IMR-90 (cell line): ENCODE data around the gene SH3RF1. TPM values are rescaled to one million over a fixed set of nuclear protein-coding genes. Genes with fewer than 3 reads are reported as not detected.

Experiments used
- ATAC-seq: fragments of 200-7000 bp; cut with Tn5 transposase; 2 replicates; pipeline ENCODE4 v1.9.1; 2020; ENCODE audit warnings: low read depth, mild to moderate bottlenecking, moderate library complexity
- BruUV-seq: library from RNA; stranded (reverse); fragments of 400-500 nt; replicated peaks from 2 replicates; lab custom pipeline; 2021; lab: Mats Ljungman, UMichigan
- CTCF ChIA-PET: fragments of 300-600 bp; formaldehyde crosslinking; extraction: SDS; loops from one replicate; lab custom pipeline; 2021; ENCODE audit warnings: antibody characterized with exemption; lab: Yijun Ruan, JAX
- POLR2A ChIA-PET: fragments of 300-600 bp; sonication (Branson Sonifier 250); formaldehyde crosslinking; loops from one replicate; lab custom pipeline; 2022; ENCODE audit warnings: antibody characterized with exemption; ENCODE audit not compliant: unreplicated experiment; lab: Charles Lee
- DNase-seq: peaks from one replicate; pipeline ENCODE4 v3.0.0; 2013
- H2AFZ ChIP-seq: replicated peaks from 2 replicates; pipeline ENCODE3; 2013; ENCODE audit warnings: low read length, mild to moderate bottlenecking; ENCODE audit not compliant: poor library complexity
- H2AK5ac ChIP-seq: 2 replicates; pipeline ENCODE4 v1.6.1; 2013; ENCODE audit warnings: low read depth, low read length, inconsistent platforms
- H2AK9ac ChIP-seq: replicated peaks from 2 replicates; pipeline ENCODE3; 2013; ENCODE audit warnings: mild to moderate bottlenecking, low read depth, low read length, moderate library complexity; ENCODE audit not compliant: poor library complexity
- H2BK120ac ChIP-seq: 2 replicates; pipeline ENCODE4 v1.6.1; 2013; ENCODE audit warnings: low read depth, low read length, inconsistent platforms
- H2BK15ac ChIP-seq: 3 replicates; pipeline ENCODE4 v1.6.1; 2013; ENCODE audit warnings: low read depth, low read length, inconsistent platforms
- H2BK20ac ChIP-seq: 2 replicates; pipeline ENCODE4 v1.6.1; 2013; ENCODE audit warnings: low read depth, mild to moderate bottlenecking, inconsistent platforms, low read length, moderate library complexity
- H2BK5ac ChIP-seq: 2 replicates; pipeline ENCODE4 v1.6.1; 2013; ENCODE audit warnings: mild to moderate bottlenecking, low read depth, low read length, inconsistent platforms; ENCODE audit not compliant: poor library complexity, severe bottlenecking
- H3K14ac ChIP-seq: replicated peaks from 2 replicates; pipeline ENCODE4 v1.6.1; 2013; ENCODE audit warnings: low read depth, low read length, inconsistent platforms
- H3K18ac ChIP-seq: 2 replicates; pipeline ENCODE4 v1.6.1; 2013; ENCODE audit warnings: low read depth, low read length, control low read depth
- H3K23ac ChIP-seq: 2 replicates; pipeline ENCODE4 v1.6.1; 2013; ENCODE audit warnings: low read depth, low read length, inconsistent platforms
- H3K27ac ChIP-seq: 2 replicates; pipeline ENCODE4 v1.5.1; 2013; ENCODE audit warnings: mild to moderate bottlenecking, control low read depth, low read length; ENCODE audit not compliant: insufficient read depth
- H3K27me3 ChIP-seq: 2 replicates; pipeline ENCODE4 v1.6.1; 2013; ENCODE audit warnings: low read length; ENCODE audit not compliant: control insufficient read depth, insufficient read depth
- H3K36me3 ChIP-seq: 2 replicates; pipeline ENCODE4 v1.6.1; 2013; ENCODE audit warnings: low read length, mixed read lengths; ENCODE audit not compliant: control insufficient read depth, insufficient read depth
- H3K4ac ChIP-seq: 2 replicates; pipeline ENCODE4 v1.6.1; 2013; ENCODE audit warnings: low read depth, low read length, inconsistent platforms
- H3K4me1 ChIP-seq: 2 replicates; pipeline ENCODE4 v1.6.1; 2013; ENCODE audit warnings: low read length, mixed read lengths; ENCODE audit not compliant: control insufficient read depth, insufficient read depth
- H3K4me2 ChIP-seq: 2 replicates; pipeline ENCODE4 v1.6.1; 2013; ENCODE audit warnings: low read depth, mild to moderate bottlenecking, control low read depth, low read length, moderate library complexity
- H3K4me3 ChIP-seq: 2 replicates; pipeline ENCODE4 v1.5.1; 2013; ENCODE audit warnings: low read depth, mild to moderate bottlenecking, control low read depth, low read length, moderate library complexity; ENCODE audit not compliant: insufficient read depth
- H3K56ac ChIP-seq: 2 replicates; pipeline ENCODE4 v1.6.1; 2013; ENCODE audit warnings: low read length, inconsistent platforms; ENCODE audit not compliant: insufficient read depth; ENCODE audit errors: extremely low read depth
- H3K79me1 ChIP-seq, 2 experiments: 2 replicates each; pipeline ENCODE4 v1.6.1; 2013; ENCODE audit warnings: low read length in 2 of 2, inconsistent platforms in 1 of 2, low read depth in 1 of 2
- H3K9ac ChIP-seq: 2 replicates; pipeline ENCODE4 v1.6.1; 2013; ENCODE audit warnings: low read depth, low read length, control low read depth
- H3K9me1 ChIP-seq: 2 replicates; pipeline ENCODE4 v1.6.1; 2013; ENCODE audit warnings: low read length, inconsistent platforms; ENCODE audit not compliant: insufficient read depth
- H3K9me3 ChIP-seq: 2 replicates; pipeline ENCODE4 v1.6.1; 2013; ENCODE audit warnings: low read length; ENCODE audit not compliant: control insufficient read depth, insufficient read depth
- H4K20me1 ChIP-seq: 2 replicates; pipeline ENCODE4 v1.6.1; 2013; ENCODE audit warnings: low read length, inconsistent platforms; ENCODE audit not compliant: insufficient read depth
- H4K5ac ChIP-seq: 2 replicates; pipeline ENCODE4 v1.6.1; 2013; ENCODE audit warnings: mild to moderate bottlenecking, low read depth, low read length, control low read depth
- H4K8ac ChIP-seq, 2 experiments: 2 replicates each; pipeline ENCODE4 v1.6.1; 2013; ENCODE audit warnings: low read depth in 2 of 2, low read length in 2 of 2, control low read depth in 1 of 2, inconsistent platforms in 1 of 2
- H4K91ac ChIP-seq: 2 replicates; pipeline ENCODE4 v1.6.1; 2013; ENCODE audit warnings: low read depth, low read length, inconsistent platforms; ENCODE audit not compliant: insufficient read depth
- BHLHE40 ChIP-seq: fragments of 150-350 bp; IDR thresholded peaks from 2 replicates; pipeline ENCODE4 v1.6.1; 2016; ENCODE audit warnings: mild to moderate bottlenecking, low read depth, low read length
- MXI1 ChIP-seq: IDR thresholded peaks from 2 replicates; pipeline ENCODE4 v1.6.1; 2012; ENCODE audit warnings: low read depth, mild to moderate bottlenecking, low read length, moderate library complexity, borderline replicate concordance
- POLR2A ChIP-seq: IDR thresholded peaks from 2 replicates; pipeline ENCODE4 v1.6.1; 2012; ENCODE audit warnings: mild to moderate bottlenecking, low read depth, low read length
- SMC3 ChIP-seq: fragments of 150-350 bp; IDR thresholded peaks from 2 replicates; pipeline ENCODE4 v1.6.1; 2016; ENCODE audit warnings: low read depth, mild to moderate bottlenecking, antibody characterized with exemption, low read length, moderate library complexity
- WGBS, 2 experiments: methylation state at CpG; one replicate each; pipeline versions ENCODE4 v1.1.5 to v1.1.7; 2013; ENCODE audit warnings: missing lambda C conversion rate in 2 of 2; ENCODE audit not compliant: insufficient read length in 1 of 2; ENCODE audit errors: extremely low coverage in 2 of 2; 5-methylcytosine and 5-hydroxymethylcytosine counted together
- dilution Hi-C: fragments of 300-500 bp; cut with HindIII; formaldehyde crosslinking; loops from one replicate; pipeline ENCODE4 v1.14.3; 2018; ENCODE audit warnings: low sequenced_read_pairs; ENCODE audit not compliant: unreplicated experiment
- in situ Hi-C: fragments of 300-500 bp; cut with MboI; formaldehyde crosslinking; loops from 3 replicates; pipeline ENCODE4 v1.14.3; 2019; ENCODE audit warnings: low sequenced_read_pairs, inconsistent platforms, mixed read lengths
- intact Hi-C: fragments of 100-400 bp; cut with micrococcal nuclease; formaldehyde crosslinking; loops from 2 replicates; pipeline ENCODE4 v1.10.0; 2022
- polyA plus RNA-seq, 3 experiments: library from polyadenylated mRNA; depleted of rRNA; stranded (reverse); fragments of >200 nt; gene quantifications; 2 replicates each; pipeline ENCODE4 v1.2.3, GENCODE V29; 2012; ENCODE audit warnings: low replicate concordance in 1 of 3
- total RNA-seq: library from RNA; depleted of rRNA; stranded (reverse); fragments of >200 nt; gene quantifications from 2 replicates; pipeline ENCODE4 v1.2.3, GENCODE V29; 2012
- TF ChIP-seq, protein P1 (sequence below): fragments of 150-350 bp; IDR thresholded peaks from 2 replicates; pipeline ENCODE4 v1.6.1; 2016; ENCODE audit warnings: low read depth, mild to moderate bottlenecking, low read length, moderate library complexity, borderline replicate concordance
- TF ChIP-seq, protein P2 (sequence below): fragments of 150-350 bp; IDR thresholded peaks from 2 replicates; pipeline ENCODE4 v1.6.1; 2017; ENCODE audit warnings: mild to moderate bottlenecking, antibody characterized with exemption, low read length, low read depth

The SH3RF1 gene
- total and polyA plus RNA-seq, 2 of the 4 experiments (the other 2 are of a cell fraction) = 22.0 to 29.8 TPM

DNA sequence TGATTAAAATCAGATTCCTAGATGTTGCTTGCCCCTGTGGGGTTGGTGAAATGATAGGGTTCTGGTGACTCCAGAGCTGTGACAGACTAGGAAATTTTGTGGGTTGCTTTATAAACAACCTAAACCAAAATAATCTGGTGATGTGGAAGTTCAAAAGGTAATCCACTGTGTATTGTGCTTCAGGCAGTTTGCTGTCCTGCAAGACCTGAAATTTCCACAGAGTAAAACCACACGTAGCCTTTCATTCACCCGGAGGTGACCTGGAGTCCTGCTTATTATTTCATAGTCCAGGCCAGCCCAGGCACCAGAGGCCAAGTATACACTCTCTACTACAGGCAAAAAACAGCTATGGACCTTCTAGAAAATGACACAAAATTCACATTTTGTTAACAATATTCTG, 146.1 kb downstream of the SH3RF1 start:
- H3K56ac ChIP-seq = no peak overlapping the region
- no peaks in the 10 kb centered on the region for H4K20me1 ChIP-seq
- H3K18ac ChIP-seq = no peak overlapping the region
- H3K27ac ChIP-seq = no peak overlapping the region
- H3K79me1 ChIP-seq = peaks cover 29 to 35% of the 10 kb centered on the region in 2 experiments
- intact Hi-C loops (no loop called here), dilution Hi-C loops (no loop called here), in situ Hi-C loops (no loop called here)
- H3K27me3 ChIP-seq = no peaks in the 10 kb centered on the region
- peaks cover 19% of the 10 kb centered on the region for H3K36me3 ChIP-seq
- WGBS, 2 experiments = no CpG with 5 or more reads among the region's 2 CpGs
- no peak overlapping the region for H3K4me2 ChIP-seq
- no peak overlapping the region for H2AK9ac ChIP-seq
- H2AFZ ChIP-seq = no peak overlapping the region
- H4K8ac ChIP-seq = no peak overlapping the region
- H3K23ac ChIP-seq = no peak overlapping the region
- TF ChIP-seq MXI1 = no peak
- no peak for TF ChIP-seq SMC3
- no peak for TF ChIP-seq BHLHE40
- no peak for TF ChIP-seq POLR2A
- TF ChIP-seq, protein P1, sequence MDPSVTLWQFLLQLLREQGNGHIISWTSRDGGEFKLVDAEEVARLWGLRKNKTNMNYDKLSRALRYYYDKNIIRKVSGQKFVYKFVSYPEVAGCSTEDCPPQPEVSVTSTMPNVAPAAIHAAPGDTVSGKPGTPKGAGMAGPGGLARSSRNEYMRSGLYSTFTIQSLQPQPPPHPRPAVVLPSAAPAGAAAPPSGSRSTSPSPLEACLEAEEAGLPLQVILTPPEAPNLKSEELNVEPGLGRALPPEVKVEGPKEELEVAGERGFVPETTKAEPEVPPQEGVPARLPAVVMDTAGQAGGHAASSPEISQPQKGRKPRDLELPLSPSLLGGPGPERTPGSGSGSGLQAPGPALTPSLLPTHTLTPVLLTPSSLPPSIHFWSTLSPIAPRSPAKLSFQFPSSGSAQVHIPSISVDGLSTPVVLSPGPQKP = no peak
- TF ChIP-seq, protein P2, sequence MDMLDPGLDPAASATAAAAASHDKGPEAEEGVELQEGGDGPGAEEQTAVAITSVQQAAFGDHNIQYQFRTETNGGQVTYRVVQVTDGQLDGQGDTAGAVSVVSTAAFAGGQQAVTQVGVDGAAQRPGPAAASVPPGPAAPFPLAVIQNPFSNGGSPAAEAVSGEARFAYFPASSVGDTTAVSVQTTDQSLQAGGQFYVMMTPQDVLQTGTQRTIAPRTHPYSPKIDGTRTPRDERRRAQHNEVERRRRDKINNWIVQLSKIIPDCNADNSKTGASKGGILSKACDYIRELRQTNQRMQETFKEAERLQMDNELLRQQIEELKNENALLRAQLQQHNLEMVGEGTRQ = no peak
- no peak overlapping the region for H2BK20ac ChIP-seq
- H4K5ac ChIP-seq = no peak overlapping the region
- H2AK5ac ChIP-seq = no peak overlapping the region
- no peak overlapping the region for H2BK5ac ChIP-seq
- ChIA-PET POLR2A (no interaction called here), CTCF (no interaction called here)
- H2BK120ac ChIP-seq = no peak overlapping the region
- no peak overlapping the region for H3K14ac ChIP-seq
- H3K4me3 ChIP-seq = no peak overlapping the region
- H3K9me1 ChIP-seq = peaks cover 14% of the 10 kb centered on the region
- no peak overlapping the region for H3K4ac ChIP-seq
- DNase-seq = peak; percentile 42
- H3K9me3 ChIP-seq = no peaks in the 10 kb centered on the region
- H4K91ac ChIP-seq = no peak overlapping the region
- no TSS peak for BruUV-seq
- H3K4me1 ChIP-seq = peaks cover 11% of the 10 kb centered on the region
- peak; percentile 14; the same call in 1 of the 2 replicates for ATAC-seq
- H2BK15ac ChIP-seq = no peak overlapping the region
- no peak overlapping the region for H3K9ac ChIP-seq
